Stimulated activated CD8-positive, alpha-beta memory T cell treated with anti-CD3 and anti-CD28 coated beads, Interleukin-4, amount 100 ng/mL, for 48 hours (primary cell): ENCODE data around the gene DNAJC5G.
"Not testable (repeated sequence)": the region's sequence is repeated elsewhere in the genome, so short reads cannot be mapped to it uniquely, and the experiment has no call there.

Experiments used
- DNase-seq: peaks from one replicate; pipeline ENCODE4 v3.0.0-alpha.2; 2020

Gene DNAJC5G

DNA sequence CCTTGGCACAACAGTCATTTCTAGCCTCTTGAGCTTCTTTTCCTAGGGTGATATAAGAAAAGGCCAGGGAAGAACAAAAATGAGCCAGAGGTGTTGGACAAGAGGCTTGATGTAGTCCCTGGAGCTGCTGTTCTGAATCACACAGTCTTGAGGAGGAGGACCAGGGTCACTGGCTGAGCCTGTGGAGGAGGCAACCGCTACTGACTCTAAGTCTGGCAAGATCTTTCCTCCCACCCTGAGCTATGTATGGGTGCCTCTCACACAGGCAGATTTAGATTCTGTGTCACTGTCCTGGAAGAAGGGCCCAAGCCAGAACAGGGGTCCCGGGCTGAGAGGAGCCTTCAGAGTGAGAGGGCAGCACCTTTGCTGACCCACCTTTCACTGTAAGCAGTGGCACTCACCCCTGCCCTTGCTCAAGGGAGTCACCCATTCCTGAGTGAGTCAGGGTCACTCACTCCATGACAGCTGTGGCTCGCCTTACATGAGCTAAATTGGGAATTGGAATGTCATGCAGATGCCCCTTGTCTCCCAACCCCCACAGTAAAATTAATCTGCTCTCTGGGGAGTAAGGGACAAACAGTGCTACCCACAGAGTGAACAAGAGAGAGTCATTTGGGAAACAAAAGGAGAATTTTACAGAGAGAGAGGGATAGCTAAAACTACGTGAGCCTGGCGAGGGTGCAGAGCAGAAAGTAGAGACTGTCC lies 6.8 kb downstream of the DNAJC5G start, which contains the start of gene TRIM54:
Gene TRIM54, plus strand, starts transcription at position 575 of the 705 bp plus-strand sequence. CDS start 303 bp downstream, outside the sequence.
- no peak for DNase-seq

GRCh38 chr2:27282892-27283291 lies 7.7 kb downstream of the DNAJC5G start:
- DNase-seq: no peak

- DNase-seq: no peak
Observed at GRCh38 chr2:27284996-27285395, 9.8 kb downstream of the DNAJC5G start.

DNA sequence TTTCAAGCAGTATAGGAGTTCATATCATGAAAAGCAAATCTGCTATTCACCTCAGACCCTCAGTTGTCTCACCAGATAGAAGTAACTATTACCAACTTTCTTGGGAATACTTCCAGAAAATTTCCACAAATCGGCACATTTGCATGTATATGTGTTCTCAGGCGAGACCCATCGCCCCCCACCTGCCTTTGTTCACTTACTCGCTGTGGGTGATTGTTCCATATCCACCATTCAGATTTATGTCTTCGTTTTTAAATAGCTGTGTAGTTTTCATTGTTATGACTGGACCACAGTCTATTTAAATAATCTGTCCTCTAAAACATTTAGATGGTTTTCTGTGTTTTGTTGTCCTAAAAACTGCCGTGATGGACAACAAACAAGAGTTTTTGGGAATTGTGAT lies 10.2 kb downstream of the DNAJC5G start:
- DNase-seq: no peak

DNA sequence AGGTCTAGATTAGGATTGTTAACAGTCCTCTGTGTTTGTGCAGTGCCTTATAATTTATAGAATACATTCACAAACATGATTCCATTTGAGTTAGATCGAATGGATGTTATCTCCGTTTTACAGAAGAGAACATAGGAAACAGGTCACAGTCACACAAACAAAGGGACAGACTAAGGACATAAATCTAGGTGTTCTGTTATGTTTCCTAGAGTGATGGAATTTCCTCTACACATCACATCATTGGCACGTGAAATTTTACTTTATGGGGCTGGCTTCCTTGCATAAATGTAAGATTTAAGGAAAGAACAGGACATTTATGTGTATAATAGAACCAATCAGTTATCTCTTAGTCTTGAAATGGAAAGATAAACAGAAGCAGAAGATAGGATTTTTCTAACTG lies 13.4 kb downstream of the DNAJC5G start:
- no peak for DNase-seq

- no peak for DNase-seq
Observed at GRCh38 chr2:27290549-27290948, 15.3 kb downstream of the DNAJC5G start.

DNA sequence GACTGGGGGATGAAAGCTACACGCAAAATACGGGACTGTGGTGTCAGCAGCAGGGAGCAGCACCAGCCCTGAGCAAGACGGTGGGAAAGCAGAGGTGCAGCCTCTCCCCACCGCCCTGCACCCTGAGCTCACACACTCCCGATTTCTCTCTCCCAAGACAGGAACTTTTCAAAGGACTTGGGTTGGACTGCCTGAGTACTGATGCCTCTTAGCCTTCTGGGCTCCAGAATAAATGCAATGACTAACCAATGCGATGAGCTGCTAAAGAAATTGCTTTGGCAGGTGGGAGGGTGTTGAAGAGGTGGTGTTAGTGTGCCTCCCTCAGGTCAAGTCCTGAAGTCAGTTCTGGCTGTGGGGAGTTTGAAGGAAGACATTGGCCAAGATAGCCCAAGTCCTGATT lies 16.6 kb downstream of the DNAJC5G start:
- no peak for DNase-seq

DNA sequence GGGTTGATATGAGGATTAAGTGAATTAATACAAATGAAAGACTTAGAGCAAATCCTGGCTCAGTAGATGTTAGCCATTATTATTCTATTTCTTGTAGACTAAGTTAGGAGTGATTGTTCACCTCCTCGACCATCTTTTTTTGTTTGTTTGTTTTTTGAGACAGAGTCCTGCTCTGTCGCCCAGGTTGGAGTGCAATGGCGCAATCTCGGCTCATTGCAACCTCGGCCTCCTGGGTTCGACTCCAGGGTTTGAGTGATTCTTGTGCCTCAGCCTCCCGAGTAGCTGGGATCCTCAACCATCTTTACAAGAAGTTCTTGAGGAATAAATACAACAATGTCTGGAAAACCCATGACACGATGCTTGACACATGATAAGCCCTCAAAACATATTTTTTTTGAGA lies 19.7 kb downstream of the DNAJC5G start:
- no peak for DNase-seq

- no peak for DNase-seq
Observed at GRCh38 chr2:27296481-27296880, 21.2 kb downstream of the DNAJC5G start.

DNA sequence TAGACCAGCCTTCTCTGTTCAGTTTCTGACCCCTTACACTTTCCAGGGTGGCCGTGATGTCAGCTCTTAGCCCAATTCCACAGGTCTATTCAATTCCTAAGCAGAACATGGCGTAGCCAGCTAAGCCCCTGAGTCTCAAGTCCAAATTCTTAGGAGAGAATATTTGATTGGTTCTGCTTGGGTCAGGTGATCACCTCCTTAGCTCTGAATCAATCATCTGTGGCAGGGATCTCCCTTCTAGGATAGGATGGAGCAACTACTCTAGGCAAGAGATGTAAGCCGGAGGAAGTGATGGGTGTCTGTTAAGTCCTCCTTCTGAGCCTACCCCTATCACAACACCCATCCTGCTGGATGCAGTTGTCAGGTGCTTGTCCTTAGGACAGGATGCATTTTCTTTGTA lies 22.0 kb downstream of the DNAJC5G start:
- no peak for DNase-seq

DNA sequence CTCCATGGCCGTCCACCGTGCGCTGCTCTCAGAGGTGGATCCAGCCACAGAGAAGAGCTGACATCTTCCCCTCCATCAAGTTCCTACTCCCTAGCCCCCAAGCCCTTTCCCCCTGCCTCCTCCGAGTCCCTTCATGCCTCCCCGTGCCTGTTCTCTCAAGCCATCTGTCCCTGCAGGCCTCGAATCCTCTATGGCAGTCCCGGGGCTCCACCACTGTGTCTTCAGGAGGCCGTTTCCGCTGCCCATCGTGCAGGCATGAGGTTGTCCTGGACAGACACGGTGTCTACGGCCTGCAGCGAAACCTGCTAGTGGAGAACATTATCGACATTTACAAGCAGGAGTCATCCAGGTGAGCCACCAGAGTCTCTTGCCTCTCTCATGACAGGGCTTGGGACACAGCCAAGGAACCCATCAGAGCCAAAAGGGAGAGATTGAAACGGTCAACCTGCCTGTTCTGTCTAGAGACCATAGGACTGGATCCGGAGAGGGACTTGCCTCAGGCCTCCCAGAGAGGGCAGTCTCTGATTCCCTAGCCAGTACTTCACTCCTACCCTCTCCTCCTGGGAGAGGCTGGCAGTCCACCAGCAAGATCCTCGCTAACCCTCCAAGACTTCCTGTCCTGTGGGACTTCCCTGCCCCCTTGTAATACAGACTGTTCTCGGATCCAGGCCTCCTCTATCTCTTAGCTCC lies 23.3 kb downstream of the DNAJC5G start:
- no peak for DNase-seq

DNA sequence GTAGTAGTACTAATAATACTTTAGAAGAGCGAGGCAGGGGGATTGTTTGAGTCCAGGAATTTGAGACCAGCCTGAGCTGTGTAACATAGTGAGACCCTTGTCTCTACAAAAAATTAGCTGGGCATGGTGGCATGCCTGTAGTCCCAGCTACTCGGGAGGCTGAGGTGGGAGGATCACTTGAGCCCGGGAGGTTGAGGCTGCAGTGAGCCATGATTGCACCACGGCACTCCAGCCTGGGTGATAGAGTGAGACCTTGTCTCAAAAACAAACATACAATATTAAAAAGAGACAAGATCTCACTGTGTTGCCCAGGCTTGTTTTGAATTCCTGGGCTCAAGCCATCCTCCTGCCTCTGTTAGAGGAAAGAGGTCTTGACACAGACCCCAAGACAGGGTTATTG lies 25.4 kb downstream of the DNAJC5G start:
- not testable (repeated sequence) for DNase-seq

- DNase-seq: no peak
Observed at GRCh38 chr2:27303093-27304025, 28.1 kb downstream of the DNAJC5G start.

DNA sequence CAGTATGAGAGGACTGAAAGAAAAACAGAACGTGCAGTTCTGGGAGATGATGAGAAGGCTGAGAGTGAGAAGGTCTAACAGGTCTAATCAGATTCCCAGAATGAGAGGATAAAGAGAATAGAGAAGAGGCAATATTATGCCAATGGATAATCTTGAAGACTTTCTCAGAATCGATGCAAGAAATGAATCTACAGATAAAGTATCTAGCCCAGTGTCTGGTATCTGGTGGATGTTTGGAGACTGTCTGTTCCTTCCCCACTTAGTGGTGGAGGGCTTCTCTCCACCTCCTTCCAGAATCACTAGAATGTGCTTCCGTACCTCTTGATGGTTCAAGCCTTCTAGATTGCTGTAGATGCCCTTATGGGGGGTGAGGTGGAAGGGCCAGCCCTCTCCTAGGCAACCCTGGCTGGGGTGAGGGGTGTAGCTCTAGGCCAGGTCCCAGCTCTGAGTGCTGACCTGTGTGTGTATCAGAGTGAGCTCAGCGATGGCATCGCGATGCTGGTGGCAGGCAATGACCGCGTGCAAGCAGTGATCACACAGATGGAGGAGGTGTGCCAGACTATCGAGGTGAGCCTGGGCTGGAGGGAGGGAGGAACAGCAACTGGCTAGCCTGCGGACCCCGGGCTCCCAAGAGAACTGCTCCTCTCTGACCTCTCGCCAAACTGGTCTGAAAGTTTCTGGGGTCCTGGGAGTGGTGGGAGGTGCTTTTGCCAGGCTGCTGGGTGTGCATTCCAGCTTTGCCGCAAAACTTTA lies 29.4 kb downstream of the DNAJC5G start:
- DNase-seq: no peak

- DNase-seq: no peak
Observed at GRCh38 chr2:27305516-27305915, 30.3 kb downstream of the DNAJC5G start.

DNA sequence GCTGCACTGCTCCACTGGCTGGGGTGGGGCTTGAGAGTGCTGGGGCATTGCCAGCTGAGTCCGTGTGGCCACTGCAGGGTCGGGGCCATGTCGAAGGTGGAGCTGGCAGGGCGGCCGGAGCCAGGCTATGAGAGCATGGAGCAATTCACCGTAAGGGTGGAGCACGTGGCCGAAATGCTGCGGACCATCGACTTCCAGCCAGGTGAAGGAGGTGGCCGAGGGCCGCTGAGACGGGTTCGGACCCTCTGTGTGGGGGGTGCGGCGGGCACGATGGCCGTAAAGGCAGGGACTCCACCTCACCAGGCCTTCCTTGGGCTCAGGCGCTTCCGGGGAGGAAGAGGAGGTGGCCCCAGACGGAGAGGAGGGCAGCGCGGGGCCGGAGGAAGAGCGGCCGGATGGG lies 30.9 kb downstream of the DNAJC5G start:
- DNase-seq: no peak

- DNase-seq: peak; percentile 63
Observed at GRCh38 chr2:27306573-27307286, 31.5 kb downstream of the DNAJC5G start.

- DNase-seq: no peak
Observed at GRCh38 chr2:27307287-27307544, 32.0 kb downstream of the DNAJC5G start.

DNA sequence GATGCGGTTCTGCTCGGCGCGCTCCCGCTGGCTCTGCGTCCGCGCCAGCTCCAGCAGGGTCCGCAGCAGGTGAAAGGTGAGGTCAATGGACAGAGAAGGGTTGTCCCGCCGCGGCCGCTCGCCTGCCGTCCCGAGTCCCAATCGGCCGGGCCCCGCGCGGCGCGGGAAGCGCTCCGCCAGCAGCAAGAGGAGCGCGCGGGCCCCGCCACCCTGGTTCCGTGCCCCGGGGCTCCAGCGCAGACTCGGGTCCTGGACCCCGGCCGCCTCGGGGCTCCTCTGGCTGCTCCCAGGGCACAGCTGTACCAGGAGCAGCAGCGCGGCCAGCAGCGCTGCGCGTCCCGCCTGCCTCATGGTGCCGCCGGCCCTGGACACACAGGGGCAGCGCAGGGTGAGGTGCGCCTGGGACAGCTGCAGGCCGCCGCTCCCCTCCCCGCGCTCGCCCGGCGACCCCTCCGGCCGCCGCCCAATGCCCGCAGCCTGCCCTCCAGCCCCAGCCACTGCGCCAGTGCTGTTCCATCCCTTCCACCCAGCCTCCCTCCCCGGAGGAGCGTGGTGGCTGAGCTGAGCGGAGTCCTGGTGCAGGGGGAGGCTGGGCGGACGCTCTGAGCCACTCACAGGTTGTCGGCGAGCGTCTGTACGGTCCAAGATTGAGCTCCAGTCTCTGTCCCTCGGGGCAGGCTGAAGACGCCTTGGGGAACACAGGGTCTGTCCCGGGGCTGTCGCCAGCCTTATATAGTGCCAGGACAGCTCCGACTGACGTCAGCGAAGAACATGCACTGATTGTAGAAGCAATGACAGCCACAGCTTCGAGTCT lies 32.5 kb downstream of the DNAJC5G start:
- no peak for DNase-seq

DNA sequence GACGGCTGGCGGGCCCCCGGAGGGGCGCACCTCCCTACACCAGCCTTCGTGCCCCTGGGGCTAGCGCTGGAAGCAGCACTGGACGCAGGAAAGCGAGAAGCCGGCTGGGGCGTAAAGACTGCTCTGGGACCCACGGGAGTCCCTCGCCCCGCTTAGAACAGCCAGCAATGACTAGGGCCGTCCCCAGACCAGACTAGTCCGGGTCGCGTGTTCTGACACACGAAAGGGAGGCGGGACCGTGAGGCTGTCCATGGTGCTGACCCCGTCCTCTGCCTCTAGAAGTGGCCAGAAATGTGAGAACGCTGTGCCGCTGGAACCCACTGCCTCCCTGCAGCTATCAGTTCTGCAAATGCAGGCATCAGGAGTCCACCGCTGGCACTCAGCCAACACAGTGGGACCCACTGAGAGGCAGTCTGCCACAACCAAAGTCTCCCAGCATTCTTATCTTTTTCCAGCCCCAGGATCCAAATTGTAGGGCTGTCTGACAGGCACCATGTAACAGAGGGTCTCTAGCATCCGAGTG lies 33.2 kb downstream of the DNAJC5G start, which contains the start of gene UCN:
Gene UCN, minus strand, starts transcription at position 87 of the 523 bp plus-strand sequence. CDS start 550 bp downstream, outside the sequence.
- DNase-seq: no peak

DNA sequence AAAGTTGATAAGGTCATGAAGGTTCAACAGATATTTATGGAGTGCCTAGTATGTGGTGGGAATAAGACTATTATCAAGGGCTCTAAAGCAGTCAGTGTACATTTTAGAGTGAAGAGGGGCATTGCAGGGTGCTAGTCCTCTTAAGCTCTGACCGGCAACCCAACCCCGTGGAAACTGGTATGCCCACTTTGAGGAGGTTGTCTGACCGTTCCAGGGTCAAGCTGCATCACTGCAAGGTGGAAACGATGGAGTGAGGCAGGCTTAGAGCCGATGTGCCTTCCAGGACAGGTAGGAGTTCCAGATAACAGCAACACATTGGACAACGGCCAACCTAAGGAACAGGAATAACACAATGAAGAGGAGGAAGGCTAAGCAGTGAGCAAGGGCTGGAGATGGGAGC lies 34.4 kb downstream of the DNAJC5G start:
- no peak for DNase-seq
